IPS-15b (cell line): ENCODE measurements around the gene ADAM8.
A peak's percentile ranks its signal among the peaks of the same experiment; 100 is the strongest.
"Not testable (repeated sequence)": the region's sequence is repeated elsewhere in the genome, so short reads cannot be mapped to it uniquely, and the experiment has no call there.

Experiments used
- H3K27me3 ChIP-seq: one replicate; pipeline ENCODE4 v1.6.1; 2013; ENCODE audit warnings: low read length; ENCODE audit not compliant: control insufficient read depth, insufficient read depth
- H3K36me3 ChIP-seq: one replicate; pipeline ENCODE4 v1.6.1; 2013; ENCODE audit warnings: low read length; ENCODE audit not compliant: control insufficient read depth, insufficient read depth
- H3K4me1 ChIP-seq: one replicate; pipeline ENCODE4 v1.6.1; 2013; ENCODE audit warnings: mild to moderate bottlenecking, low read length; ENCODE audit not compliant: control insufficient read depth, insufficient read depth
- H3K4me3 ChIP-seq: one replicate; pipeline ENCODE4 v1.5.1; 2013; ENCODE audit warnings: low read depth, low read length
- H3K9ac ChIP-seq: one replicate; pipeline ENCODE4 v1.6.1; 2013; ENCODE audit warnings: low read depth, mild to moderate bottlenecking, low read length
- H3K9me3 ChIP-seq: one replicate; pipeline ENCODE4 v1.6.1; 2013; ENCODE audit warnings: mild to moderate bottlenecking, low read length; ENCODE audit not compliant: control insufficient read depth, insufficient read depth

The ADAM8 gene

GRCh38 chr10:133239990-133240389 lies 36.7 kb downstream of the ADAM8 start:
- Histone ChIP-seq H3K36me3 (no peaks in the 10 kb centered on the region), H3K9me3 (no peaks in the 10 kb centered on the region), H3K4me3 (no peak overlapping the region), H3K27me3 (peaks cover 11% of the 10 kb centered on the region), H3K4me1 (no peaks in the 10 kb centered on the region), H3K9ac (no peak overlapping the region)

DNA sequence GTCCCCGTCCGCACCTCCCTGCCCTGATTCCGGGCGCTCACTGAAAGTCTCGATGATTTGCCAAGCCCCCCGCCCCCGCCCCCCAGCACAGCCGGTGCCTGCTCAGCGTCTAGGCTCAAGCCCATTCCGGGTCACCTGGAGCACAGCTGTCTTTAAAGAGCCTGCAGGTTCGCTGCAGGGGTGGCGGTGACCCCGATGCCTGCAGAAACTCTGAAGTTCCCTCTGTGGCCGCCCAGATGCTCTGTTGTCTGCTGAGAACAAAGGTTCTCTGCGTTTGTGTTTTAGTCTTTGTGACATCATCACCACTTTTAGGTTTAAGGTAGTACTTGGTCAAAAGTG lies 38.2 kb downstream of the ADAM8 start:
- Histone ChIP-seq H3K4me3 (peak overlapping the region; percentile 50), H3K27me3 (peaks cover 16% of the 10 kb centered on the region), H3K9ac (peak overlapping the region; percentile 60), H3K36me3 (no peaks in the 10 kb centered on the region), H3K9me3 (no peaks in the 10 kb centered on the region), H3K4me1 (no peaks in the 10 kb centered on the region)

DNA sequence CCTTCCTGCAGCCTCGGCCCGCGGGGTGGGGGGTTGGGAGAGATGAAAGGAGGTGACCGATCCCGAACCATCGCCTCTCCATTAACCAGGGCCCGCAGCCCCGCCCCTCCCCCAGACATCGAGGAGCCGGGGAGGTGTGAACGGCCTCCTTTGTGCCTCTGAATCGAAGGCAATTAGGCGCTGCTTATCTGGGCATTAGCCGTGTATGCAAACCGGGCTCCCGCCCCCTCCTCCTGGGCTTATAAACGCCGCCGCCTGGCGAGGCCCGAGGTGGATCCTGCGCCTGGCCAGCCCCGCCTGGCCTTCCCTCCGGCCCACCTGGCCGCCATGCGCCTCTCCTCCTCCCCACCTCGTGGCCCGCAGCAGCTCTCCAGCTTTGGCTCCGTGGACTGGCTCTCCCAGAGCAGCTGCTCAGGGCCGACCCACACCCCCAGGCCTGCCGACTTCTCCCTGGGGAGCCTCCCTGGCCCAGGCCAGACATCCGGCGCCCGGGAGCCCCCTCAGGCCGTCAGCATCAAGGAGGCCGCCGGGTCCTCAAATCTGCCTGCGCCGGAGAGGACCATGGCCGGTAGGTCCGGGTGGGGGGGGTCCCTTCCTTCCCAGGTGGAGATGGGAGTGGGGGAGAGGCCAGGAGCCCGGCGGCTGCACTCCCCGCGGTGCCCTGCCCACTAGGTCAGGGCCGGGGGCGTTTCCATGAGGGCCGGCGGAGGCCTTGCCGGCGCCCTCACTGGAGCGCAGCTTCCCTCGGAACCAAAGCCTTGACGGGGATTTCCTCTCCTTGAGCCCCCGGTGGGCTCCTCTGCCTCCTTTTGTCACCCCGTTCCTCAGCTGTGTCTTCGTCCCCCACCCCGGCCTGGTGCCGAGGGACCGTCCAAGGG lies 38.8 kb downstream of the ADAM8 start, which contains the start of gene VENTX:
VENTX (plus strand) TSS at position 268 of the 878 bp plus-strand sequence; CDS start at position 328, 60 bp downstream.
- Histone ChIP-seq H3K4me3 (peak within 1 kb of the TSS; percentile 50), H3K36me3 (no peaks in the 10 kb centered on the region), H3K27me3 (peaks cover 18% of the 10 kb centered on the region), H3K9ac (peak within 1 kb of the TSS; percentile 60), H3K4me1 (no peaks in the 10 kb centered on the region), H3K9me3 (no peaks in the 10 kb centered on the region)

DNA sequence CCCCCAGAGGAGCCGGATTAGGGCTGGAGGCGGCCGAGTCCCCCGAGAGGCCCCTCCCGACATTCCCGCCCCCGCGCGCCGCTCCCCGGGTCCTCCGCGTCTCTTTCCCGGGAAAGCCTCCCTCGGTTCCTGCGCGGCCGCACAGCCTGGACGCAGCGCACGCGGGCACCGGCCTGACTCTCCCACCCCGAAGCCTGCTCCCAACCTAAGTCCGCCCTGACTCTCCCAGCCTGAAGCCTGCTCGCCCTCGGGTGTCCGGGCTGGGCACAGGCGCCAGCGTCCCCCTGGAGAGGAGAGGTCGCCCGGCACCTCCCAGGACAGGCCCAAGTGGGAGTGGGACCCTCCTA lies 39.5 kb downstream of the ADAM8 start:
- no peaks in the 10 kb centered on the region for H3K36me3 ChIP-seq
- peak overlapping the region; percentile 50 for H3K4me3 ChIP-seq
- H3K27me3 ChIP-seq, result peaks cover 18% of the 10 kb centered on the region
- H3K9me3 ChIP-seq, result no peaks in the 10 kb centered on the region
- H3K4me1 ChIP-seq, result no peaks in the 10 kb centered on the region
- H3K9ac ChIP-seq, result peak overlapping the region; percentile 37

- peak overlapping the region; percentile 50 for H3K4me3 ChIP-seq
Measured at GRCh38 chr10:133236401-133237240, 40.0 kb downstream of the ADAM8 start.

DNA sequence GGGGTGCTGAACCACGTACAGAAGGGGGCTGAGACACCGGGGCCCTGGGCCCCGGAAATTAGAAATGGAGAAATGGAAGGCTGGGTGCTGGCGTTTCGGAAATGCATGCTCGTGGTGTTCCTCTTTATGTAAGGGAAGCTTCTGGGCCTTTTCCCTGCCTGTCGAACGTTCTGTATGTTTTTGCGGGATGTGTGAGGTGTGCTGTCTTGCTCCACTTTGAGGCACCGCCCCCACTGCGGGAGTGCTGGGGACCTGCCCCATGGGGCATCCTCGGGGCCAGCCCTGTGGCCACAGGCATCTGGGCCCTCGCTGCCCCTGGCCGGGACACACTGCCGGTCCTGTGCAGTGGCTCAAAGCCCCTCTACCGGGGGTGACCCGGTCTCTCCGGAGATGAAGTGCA lies 40.7 kb downstream of the ADAM8 start:
- peak overlapping the region; percentile 50 for H3K4me3 ChIP-seq

More at GRCh38 chr10:133236401-133237240, 40.0 kb downstream of the ADAM8 start:
- no peaks in the 10 kb centered on the region for H3K4me1 ChIP-seq
- H3K9ac ChIP-seq, result no peak overlapping the region
- H3K9me3 ChIP-seq, result no peaks in the 10 kb centered on the region
- H3K36me3 ChIP-seq, result no peaks in the 10 kb centered on the region
- H3K27me3 ChIP-seq, result peaks cover 18% of the 10 kb centered on the region

DNA sequence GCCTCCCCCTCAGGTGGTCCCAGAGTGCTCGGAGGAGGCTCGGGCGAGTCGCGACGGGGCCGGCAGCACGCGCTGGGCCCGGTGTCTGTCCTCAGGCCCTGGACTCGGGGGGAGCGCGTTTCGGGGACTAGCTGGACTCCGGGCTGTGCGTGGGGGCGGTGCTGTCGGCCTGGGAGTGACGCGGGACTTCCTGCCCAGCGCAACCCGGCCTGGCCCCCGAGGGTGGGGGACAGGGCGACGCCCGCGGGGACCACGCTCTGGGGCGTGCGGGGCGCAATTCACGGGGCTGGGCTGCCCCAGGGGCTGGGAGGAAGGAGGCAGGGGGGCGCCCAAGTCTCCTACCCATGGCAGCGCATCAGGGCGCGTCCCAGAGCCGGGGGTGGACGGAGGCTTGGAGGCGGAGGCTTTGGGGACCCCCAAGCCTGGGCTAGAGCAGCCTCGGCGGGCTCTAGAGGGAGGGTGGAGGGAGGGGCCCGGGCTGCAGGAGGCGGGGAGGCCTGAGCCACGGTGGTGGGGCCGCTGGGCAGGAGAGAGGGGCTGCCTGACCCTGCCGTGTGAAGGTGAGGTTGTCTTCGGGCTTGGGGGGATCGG lies 41.3 kb downstream of the ADAM8 start:
- H3K4me1 ChIP-seq, result no peaks in the 10 kb centered on the region
- H3K9ac ChIP-seq, result no peak overlapping the region
- peaks cover 2% of the 10 kb centered on the region for H3K36me3 ChIP-seq
- peaks cover 18% of the 10 kb centered on the region for H3K27me3 ChIP-seq
- no peaks in the 10 kb centered on the region for H3K9me3 ChIP-seq
- peak overlapping the region; percentile 32 for H3K4me3 ChIP-seq

More for the DNA sequence above, 40.7 kb downstream of the ADAM8 start:
- peaks cover 18% of the 10 kb centered on the region for H3K27me3 ChIP-seq
- H3K4me1 ChIP-seq, result no peaks in the 10 kb centered on the region
- peaks cover 2% of the 10 kb centered on the region for H3K36me3 ChIP-seq
- H3K9ac ChIP-seq, result no peak overlapping the region
- H3K9me3 ChIP-seq, result no peaks in the 10 kb centered on the region

DNA sequence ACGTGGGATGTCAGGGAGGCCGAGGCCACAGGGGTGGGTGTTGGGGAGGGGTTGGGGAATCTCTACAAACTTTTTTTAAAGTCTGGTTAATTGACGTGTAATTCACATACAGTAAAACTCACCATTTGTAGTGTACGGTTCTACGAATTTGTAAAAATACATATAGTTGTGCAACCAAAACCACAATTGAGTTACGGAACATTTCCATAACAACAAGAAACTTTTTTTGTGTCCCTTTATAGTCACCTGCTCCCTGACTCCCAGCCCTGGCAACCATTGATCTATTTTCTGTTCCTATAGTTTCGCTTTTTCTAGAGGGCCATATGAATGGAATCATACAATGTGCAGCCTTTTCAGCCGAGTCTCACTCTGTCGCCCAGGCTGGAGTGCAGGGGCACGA lies 41.9 kb downstream of the ADAM8 start:
- not testable (repeated sequence) for H3K36me3 ChIP-seq, H3K9ac ChIP-seq, H3K4me1 ChIP-seq, H3K9me3 ChIP-seq
- Histone ChIP-seq H3K4me3 (peak overlapping the region; percentile 32), H3K27me3 (peaks cover 18% of the 10 kb centered on the region)

DNA sequence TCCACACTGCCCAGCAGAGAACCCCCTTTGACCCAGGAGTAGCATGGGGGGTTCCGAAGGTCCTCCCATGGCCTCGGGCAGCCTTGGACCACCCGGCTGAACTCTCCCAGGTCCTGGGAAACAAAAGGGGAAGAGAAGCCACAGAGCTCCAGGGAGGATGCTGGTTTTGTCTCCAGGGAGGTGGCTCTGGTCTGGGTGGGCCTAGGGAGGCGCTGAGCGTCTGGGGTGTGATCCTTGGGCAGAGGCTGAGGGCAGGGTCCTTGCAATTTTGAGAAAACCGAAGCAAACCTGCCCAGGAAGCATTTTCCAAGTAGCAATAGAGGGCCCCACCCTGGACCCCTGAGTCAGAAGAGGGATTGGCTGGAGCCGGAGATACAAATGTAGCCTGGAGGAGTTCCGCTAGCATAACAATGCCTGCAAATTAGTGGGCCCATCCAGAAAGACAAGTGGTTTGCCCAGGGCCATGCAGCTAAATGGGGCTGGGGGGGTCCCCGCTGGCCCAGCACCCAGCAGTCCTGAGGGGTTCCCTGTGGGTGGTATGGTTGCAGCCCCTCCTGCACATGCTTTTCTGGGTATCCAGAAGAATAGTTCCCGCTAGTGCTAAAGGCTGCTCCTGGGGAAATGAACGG lies 44.6 kb downstream of the ADAM8 start:
- Histone ChIP-seq H3K27me3 (peaks cover 27% of the 10 kb centered on the region), H3K4me1 (peaks cover 2% of the 10 kb centered on the region), H3K9ac (peak overlapping the region; percentile 61), H3K4me3 (peak overlapping the region; percentile 62), H3K36me3 (peaks cover 2% of the 10 kb centered on the region), H3K9me3 (no peaks in the 10 kb centered on the region)

- Histone ChIP-seq H3K4me1 (peaks cover 2% of the 10 kb centered on the region), H3K27me3 (peaks cover 23% of the 10 kb centered on the region), H3K4me3 (peak overlapping the region; percentile 62), H3K36me3 (peaks cover 2% of the 10 kb centered on the region), H3K9ac (peak overlapping the region; percentile 65), H3K9me3 (no peaks in the 10 kb centered on the region)
Measured at GRCh38 chr10:133231244-133231945, 45.3 kb downstream of the ADAM8 start.
